ENCODE data around the gene SCUBE2. TPM values are rescaled to one million over a fixed set of nuclear protein-coding genes. Genes with fewer than 3 reads are reported as not detected.

Gene SCUBE2
- total and polyA plus RNA-seq, 7 donors, result 1.2 to 4.3 (median 1.7) TPM

- ATAC-seq (no peak), DNase-seq (no peak)
- H3K36me3 ChIP-seq (ENCODE audit: insufficient read depth in 1 of 2, low read depth in 1 of 2), result no peaks in the 10 kb centered on the region
- WGBS, 3 donors, result 84 to 94% (median 91%) methylated on average over 2 of the region's 2 CpGs
- no peak overlapping the region for H3K27ac ChIP-seq
- TF ChIP-seq CTCF (IDR thresholded peaks at IDR 0.05), result no peak
- intact Hi-C loops (cut with DNase I), result no loop called here
- no peak overlapping the region for H3K4me3 ChIP-seq
- H3K27me3 ChIP-seq (ENCODE audit: insufficient read depth in 3 of 3, low read length in 2 of 3), result peaks cover 0 to 5% (median 0%) of the 10 kb centered on the region in 3 donors
- H3K9me3 ChIP-seq, result no peaks in the 10 kb centered on the region
- H3K4me1 ChIP-seq, result no peaks in the 10 kb centered on the region
These were observed 49.7 kb downstream of the SCUBE2 start for GRCh38 chr11:9041747-9042146.

DNA sequence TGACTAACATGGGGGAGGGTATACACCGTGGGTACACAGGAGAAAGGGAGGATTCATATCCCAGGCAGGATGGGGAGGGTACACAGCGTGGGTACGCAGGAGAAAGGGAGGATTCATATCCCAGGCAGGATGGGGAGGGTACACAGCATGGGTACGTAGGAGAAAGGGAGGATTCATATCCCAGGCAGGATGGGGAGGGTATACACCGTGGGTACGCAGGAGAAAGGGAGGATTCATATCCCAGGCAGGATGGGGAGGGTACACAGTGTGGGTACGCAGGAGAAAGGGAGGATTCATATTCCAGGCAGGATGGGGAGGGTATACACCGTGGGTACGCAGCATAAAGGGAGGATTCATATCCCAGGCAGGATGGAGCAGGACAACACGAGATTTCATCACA, 51.0 kb downstream of the SCUBE2 start:
- Histone ChIP-seq H3K9me3 (no peaks in the 10 kb centered on the region), H3K4me3 (no peak overlapping the region), H3K27me3 (ENCODE audit: insufficient read depth in 3 of 3, low read length in 2 of 3) (peaks cover 0 to 5% (median 0%) of the 10 kb centered on the region in 3 donors), H3K36me3 (ENCODE audit: insufficient read depth in 1 of 2, low read depth in 1 of 2) (no peaks in the 10 kb centered on the region), H3K27ac (no peak overlapping the region), H3K4me1 (no peaks in the 10 kb centered on the region)
- no peak for ATAC-seq
- 90 to 92% (median 91%) methylated on average over 10 of the region's 10 CpGs for WGBS, 3 donors
- no peak for TF ChIP-seq CTCF (IDR thresholded peaks at IDR 0.05)
- no peak for DNase-seq
- intact Hi-C loops (cut with DNase I), result no loop called here

DNA sequence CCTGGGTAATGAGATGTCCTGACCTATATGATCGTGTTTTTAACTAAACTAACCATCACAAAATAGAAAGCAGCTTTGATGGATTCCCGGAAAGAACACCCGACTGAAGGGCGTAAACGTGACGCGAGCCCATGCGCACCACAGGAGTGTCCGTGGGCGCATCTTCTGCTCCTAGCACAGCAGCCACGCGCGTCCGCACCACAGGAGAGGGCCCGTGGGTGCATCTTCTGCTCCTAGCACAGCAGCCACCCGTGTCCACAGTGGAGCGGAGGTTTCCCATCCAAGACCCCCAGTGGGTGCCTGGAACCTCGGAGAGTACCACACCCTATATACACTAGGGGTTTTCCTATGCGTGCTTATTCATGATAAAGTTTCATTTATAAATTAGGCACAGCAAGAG, 51.5 kb downstream of the SCUBE2 start:
- Histone ChIP-seq H3K36me3 (ENCODE audit: insufficient read depth in 1 of 2, low read depth in 1 of 2) (no peaks in the 10 kb centered on the region), H3K9me3 (no peaks in the 10 kb centered on the region), H3K4me1 (no peaks in the 10 kb centered on the region), H3K27ac (no peak overlapping the region), H3K27me3 (ENCODE audit: insufficient read depth in 3 of 3, low read length in 2 of 3) (peaks cover 0 to 5% (median 0%) of the 10 kb centered on the region in 3 donors), H3K4me3 (no peak overlapping the region)
- ATAC-seq (no peak), DNase-seq (no peak)
- 95 to 97% (median 96%) methylated on average over 19 of the region's 19 CpGs for WGBS, 3 donors
- intact Hi-C loops (cut with DNase I), result no loop called here
- TF ChIP-seq CTCF (IDR thresholded peaks at IDR 0.05), result no peak

DNA sequence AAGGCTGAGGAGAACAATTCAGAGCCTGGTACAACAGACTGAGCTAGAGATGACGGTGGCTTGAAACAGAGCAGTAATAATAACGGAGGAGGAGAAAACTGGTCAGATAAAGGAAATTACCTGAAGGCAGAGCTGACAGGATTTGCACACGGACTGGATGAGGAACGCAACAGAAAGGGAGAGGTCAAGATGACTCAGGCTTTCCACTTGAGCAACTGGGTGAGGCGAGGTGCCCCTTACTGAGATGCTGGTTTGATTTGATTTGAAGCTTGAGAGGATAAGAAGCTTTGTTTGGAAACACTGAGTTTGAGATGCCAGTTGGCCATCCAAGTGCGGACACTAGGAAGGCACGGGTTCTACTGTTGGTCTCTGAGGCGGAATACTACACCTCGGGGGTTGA, 52.2 kb downstream of the SCUBE2 start:
- 92 to 94% (median 93%) methylated on average over 9 of the region's 9 CpGs for WGBS, 3 donors
- no peak overlapping the region for H3K27ac ChIP-seq
- intact Hi-C loops (cut with DNase I), result no loop called here

More for the DNA sequence above, 52.2 kb downstream of the SCUBE2 start:
- TF ChIP-seq CTCF (IDR thresholded peaks at IDR 0.05), result no peak
- no peak for DNase-seq
- no peaks in the 10 kb centered on the region for H3K4me1 ChIP-seq
- no peak for ATAC-seq
- H3K36me3 ChIP-seq (ENCODE audit: insufficient read depth in 1 of 2, low read depth in 1 of 2), result no peaks in the 10 kb centered on the region
- no peak overlapping the region for H3K4me3 ChIP-seq
- H3K27me3 ChIP-seq (ENCODE audit: insufficient read depth in 3 of 3, low read length in 2 of 3), result peaks cover 0 to 5% (median 0%) of the 10 kb centered on the region in 3 donors
- no peaks in the 10 kb centered on the region for H3K9me3 ChIP-seq
